Activated CD8-positive, alpha-beta memory T cell treated with anti-CD3 and anti-CD28 coated beads for 48 hours (primary cell): ENCODE data around the gene TACC3.

Experiments used
- DNase-seq, 3 experiments: peaks; one replicate each; pipeline ENCODE4 v3.0.0-alpha.2; 2020; ENCODE audit warnings: low read depth in 2 of 3, low spot score in 2 of 3

The TACC3 gene

DNA sequence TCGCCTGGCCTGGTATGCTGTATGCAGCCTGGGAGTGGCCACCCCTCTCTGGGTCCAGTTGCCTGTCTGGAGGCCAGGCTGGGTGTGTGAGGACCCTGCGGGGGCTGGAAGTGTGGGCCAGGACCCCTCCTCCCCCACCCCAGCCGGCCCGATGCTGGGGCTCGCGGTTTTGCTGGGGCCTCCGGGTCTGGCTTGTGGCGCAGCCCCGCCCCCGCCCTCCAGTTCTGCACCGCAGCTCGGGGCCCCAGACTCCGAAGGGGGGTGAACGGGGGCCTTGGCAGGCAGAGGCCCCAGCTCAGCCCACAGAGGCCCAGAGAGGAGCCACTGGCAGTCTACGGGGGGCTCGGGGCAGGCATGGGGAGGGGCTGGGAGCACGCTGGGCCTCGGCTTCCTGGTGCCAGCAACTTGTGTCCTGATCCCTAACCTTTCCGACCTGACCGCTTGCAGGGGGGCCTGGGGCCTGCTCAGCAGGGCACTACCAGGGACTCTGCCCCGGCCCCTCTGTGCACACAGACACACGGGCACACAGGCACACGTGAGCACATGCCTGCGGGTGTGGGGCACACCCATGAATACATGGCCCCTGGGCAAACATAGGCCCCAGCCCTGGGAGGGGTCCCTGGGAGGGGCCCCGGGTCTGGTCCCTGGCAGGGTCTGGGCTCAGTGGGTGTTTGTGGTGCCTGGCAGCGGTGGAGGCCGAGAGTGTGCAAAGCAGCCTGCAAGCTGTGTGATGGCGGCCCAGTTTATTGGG, 50.4 kb downstream of the TACC3 start:
- no peak for DNase-seq

GRCh38 chr4:1772853-1773538, 51.7 kb downstream of the TACC3 start:
- no peak for DNase-seq

DNA sequence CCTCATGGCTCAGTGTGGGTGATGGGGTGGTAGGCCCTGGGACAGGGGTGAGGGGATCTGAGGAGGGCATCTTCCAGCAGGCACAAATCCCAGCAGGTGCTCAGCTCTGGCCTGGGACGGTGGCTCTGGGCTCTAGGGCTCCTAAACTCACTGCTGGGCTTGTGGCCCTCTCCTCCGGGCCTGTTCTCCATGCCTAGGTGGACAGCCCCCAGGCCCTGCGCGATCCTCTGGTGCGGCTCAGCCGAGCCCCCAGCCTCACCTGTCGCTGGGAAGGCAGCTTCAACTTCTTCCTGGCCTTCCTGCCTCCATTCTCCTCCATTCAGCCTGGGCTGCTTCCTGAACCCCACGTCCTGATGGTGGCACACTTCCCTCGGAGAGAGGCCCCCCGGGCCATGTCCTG, 52.4 kb downstream of the TACC3 start:
- no peak for DNase-seq

DNA sequence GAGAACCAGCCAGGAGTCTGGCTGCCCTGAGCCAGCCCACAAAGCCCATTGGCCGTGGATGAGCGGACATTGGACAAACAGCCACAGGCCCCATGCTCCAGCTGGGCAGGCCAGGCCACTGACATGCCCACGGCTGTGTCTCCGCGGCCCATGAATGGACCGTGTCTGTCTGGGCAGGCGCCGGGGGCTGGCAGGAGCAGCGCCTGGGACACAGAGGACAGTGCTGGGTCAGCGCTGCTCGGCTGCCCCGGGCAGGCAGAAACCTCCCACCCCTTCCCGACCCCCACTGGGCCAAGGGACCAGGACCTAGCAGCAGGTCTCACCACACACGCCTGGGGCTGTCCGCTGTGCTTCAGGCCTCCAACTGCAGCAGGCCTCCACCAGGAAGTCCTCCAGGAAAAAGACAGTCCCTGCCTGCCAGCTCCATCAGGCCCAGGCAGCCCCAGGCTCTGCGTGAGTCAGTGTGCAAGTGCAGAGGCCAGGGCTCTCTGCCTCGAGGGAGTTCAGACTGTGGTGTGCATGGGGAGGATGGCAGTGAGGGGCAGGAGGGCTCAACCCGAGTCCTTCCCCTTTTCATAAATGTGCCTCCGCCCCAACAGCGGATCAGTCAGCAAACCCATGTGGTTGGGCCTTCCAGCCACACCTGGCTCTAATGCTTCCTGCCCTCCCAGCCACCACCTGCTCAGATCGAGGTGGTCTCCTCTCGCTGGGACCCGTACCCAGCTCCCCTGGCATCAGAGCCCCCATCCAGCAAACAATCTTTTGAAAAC, 54.6 kb downstream of the TACC3 start:
- no peak for DNase-seq

DNA sequence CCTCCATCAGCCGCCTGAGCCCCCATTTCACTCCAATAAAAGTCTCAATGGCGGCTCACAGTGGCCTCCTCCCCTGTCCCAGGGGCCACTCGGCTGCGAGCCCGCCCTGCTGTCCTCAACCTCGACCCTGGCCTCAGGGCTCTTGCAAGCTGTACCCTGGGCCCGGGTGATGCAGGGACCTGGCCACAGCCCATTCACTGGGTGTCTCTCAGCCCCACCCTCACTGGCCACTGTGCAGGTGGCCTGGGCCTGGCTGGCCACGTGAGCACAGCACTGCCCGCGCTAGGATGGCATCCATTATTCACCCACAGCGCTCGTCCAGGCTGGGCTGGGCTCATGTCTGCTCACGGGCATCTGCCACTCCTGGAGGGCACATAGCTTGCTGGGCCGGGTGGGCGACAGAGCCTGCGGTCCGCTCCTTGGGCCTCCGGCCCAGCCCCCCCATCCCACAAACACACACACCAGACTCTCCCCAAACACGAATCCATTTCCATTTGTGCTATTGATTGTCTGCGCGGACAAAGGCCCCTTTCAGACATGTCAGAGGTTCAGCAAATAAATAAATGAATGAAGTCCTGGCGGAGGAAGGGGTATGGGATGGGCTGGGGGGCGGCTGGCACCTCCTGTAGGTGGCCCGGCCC, 55.3 kb downstream of the TACC3 start:
- DNase-seq = no peak

DNA sequence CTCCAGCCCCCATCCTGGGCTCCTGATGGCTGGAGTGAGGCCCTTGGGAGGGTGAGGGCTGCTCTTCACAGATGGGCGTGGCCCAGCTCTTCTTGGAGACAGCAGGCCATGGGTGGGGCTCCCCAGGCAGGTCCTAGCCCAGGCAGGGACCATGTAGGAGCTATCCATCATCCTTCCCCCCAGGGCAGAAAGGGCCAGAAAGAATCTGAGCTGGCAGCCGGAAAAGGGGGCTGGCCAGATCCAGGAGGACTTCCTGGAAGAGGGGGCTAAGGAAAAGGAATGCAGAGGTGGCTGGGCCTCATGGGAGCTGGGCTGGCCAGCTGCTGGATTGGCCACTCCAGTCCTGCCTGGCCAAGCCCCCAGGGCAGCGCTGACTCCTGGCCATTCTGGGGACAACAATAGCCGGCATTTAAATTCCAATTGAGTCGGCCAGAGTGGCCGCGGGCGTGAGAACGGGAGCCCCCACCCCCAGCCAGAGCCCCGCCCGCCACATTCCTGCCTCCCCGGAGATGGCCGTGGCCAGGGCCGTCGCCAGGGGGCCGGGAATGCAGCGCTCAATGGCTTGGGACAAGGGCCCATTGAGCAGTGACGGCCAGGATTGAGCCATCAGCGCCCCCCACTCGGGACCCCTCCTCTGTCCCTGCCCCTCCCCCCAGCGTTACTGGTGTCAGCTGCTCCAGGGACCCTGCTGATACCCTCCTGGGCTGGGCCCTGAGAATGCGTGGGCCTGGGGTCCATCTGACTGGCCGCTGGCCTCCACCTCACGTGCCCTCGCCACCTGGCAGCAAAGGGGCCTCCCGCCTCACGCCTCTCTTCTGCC, 56.7 kb downstream of the TACC3 start:
- no peak for DNase-seq

GRCh38 chr4:1778642-1779392, 57.5 kb downstream of the TACC3 start:
- DNase-seq = no peak

- no peak for DNase-seq
Measured at GRCh38 chr4:1779588-1780382, 58.5 kb downstream of the TACC3 start.

- DNase-seq = no peak
Measured at GRCh38 chr4:1780435-1780834, 59.1 kb downstream of the TACC3 start.

DNA sequence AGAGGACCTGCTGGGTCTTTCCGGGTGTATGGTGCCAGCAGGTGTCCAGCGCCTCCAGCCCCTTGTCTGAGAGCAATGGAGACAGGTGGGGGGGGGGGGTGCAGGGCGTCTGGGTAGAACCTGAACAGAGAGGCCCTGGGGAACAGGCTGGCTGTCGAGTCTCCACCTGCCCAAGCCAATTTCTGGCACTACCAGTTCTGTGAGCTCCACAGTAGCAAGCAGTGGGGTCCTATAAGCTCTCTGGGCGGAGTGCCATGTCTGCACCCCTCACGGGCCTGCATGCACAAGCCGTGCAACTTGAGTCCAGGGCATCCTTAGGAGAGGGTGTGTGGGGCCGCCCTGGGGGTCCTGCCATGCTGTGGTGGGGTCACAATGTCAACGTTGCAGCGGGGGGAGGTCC, 61.7 kb downstream of the TACC3 start:
- no peak for DNase-seq

DNA sequence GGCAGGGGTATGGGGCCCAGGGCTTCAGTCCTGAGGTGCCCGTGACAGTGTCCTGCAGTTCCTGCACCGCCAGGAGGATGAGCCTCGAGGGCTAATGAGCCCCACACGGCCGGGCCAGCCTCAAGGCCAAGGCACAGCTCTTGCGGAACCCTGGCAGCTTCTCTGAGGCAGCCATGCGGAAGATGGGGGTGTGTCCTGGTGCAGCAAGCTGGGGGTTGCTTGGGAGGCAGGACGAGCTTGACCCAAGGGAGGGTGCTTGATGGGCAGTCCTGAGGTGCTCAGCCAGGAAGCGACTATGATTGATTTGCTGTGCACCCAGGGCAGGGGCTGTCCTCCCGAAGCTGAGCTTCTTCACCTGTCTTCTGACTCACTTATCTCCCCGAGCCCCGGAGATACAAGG, 62.6 kb downstream of the TACC3 start:
- no peak for DNase-seq

DNA sequence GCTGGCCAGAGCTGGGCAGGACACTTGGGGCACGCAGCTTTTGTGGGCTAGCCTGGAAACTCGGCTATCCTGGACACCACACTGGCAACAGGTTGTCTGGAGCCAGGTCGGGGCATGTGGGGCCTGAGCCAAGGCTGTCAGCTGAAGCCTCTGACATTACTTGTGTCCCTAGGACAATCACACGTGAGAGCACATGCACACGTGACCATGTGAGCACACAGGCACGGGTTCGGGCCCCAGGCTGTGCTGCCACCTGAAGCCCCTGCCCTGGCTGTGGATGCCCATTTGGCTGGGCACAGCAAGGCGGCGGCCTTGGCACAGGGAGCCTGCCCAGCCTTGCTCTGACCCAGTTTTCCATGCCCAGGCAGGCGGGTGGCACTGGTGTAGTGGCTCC, 63.1 kb downstream of the TACC3 start:
- DNase-seq = no peak

DNA sequence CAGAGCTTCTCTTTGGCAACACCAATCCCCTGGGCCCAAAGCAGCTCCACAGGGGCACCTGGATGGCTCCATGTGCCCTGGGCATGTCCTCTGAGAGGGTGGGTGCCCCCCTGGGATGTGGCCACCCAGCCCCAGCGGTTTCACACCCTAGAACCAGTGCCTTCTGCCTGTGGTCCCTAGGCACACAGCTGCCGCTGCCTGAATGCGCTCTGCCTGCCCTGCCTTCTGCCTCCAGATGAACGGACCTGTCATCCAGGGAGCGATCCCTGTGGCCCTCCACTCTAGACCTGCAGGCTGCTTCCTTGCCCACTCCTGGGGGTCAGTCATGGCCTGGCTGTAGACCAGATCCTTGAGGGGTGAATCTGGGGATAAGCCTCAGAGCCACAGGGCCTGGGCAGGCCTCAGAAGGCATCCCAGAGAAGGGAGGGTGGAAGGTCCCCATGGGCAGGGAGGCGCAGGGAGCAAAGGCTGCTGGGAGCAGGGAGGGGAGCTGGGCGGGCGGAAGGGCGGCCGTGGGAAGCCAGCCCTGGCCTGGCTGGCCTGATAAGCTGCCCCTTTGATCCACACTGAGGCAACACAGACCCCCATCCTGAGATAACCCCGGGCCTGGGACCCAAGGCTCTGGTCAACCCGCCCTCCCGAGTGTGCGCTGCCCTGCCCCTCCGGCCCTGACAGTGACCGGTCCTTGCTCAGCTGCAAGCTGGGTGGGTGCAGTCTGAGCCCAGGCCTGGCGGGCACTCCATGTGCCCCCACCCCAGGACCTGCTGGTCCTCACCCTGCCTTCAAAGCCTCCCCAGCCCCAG, 63.7 kb downstream of the TACC3 start:
- no peak for DNase-seq

DNA sequence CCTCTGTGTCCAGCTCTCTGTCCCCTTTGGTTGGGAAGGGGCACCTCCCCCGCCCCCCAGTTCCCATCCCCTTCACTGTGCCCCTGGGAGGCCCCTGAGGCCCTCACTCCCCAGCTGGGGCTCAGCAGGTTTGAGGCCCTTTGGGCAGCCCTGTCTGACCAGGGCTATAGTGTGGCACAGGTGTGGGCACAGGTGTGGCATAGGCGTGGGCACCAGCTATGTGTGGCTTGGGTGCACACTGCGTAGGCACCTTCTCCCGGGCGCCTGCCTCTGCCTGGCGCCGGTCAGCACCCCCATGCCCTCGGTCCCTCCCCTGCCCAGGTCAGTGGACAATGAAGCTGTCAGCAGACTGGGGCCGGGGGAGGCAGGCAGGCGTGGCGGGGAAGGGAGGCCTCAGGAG, 64.3 kb downstream of the TACC3 start:
- DNase-seq = no peak

GRCh38 chr4:1786544-1787362, 65.4 kb downstream of the TACC3 start:
- DNase-seq = no peak

DNA sequence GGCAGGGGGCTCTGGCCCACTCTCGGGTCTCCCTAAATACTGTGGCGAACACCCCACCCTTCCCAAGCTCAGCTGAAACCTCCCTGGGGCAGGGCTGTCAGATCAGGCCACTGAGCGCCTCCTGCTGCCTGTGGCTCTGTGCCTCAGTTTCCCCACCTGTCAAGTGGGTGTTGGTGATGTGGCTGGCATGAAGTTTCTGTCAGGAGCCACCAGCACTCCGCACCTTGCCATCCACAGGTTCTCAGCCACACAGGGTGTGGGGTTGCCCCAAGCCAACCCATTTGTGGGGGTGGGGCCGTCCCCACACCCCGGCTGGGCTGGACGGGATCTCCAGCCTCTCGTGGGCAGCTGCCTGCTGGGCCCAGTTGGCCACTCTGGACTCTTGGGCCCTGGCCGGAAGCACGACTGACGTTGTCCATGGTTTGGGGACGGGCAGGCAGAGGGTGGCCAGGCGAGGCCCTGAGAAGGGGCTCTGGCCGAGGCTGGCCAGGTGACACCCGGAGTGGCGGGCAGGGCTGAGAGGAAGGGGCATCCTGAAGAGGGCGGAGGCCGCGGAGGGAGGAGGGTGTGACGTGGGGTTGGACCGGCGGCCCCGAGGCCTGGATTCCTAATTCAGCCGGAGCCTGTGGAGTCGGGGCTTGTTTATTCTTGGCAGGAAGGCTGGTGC, 66.2 kb downstream of the TACC3 start:
- DNase-seq = no peak
